ENCODE results near the gene NARS2.
A peak's percentile ranks its signal among the peaks of the same experiment; 100 is the strongest.
"Not testable (repeated sequence)": the region's sequence is repeated elsewhere in the genome, so short reads cannot be mapped to it uniquely, and the experiment has no call there.

NARS2 gene

DNA sequence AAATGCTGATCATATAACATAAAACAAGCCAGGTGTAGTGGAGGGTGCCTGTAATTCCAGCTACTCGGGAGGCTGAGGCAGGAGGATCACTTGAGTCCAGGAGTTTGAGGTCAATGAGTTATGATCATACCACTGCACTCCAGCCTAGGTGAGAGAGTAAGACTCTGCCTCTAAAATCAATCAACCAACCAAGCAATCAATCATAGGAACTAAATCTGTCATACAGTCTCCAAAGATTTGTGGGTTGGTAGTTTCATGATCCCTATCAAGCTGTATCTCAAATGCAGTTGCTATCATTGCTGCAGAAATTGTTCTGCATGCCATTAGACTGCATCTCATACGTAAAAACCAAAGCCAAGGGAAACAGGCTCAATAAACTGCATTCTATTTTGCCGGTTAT, 33.1 kb downstream of the NARS2 start:
- DNase-seq (ENCODE audit: low spot score) = no peak

DNA sequence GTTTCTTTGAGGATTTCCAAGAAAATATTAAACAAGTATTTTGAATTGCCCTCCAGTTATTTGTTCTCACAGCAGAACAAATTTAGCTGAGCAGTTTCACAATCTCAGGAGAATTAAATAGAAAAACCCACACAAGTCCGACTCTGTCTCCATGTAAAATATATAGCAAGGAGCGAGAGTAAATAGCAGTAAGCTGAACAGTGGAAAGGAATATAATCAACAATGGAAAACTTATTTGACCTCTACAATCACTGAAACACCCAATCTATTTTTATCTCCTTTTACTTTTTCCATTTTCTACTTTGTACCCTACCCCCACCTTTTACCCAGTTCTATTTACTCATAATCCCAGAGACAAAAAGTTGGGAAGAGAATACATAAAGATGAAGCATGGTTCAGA, 34.4 kb downstream of the NARS2 start:
- no peak for DNase-seq (ENCODE audit: low spot score)

DNA sequence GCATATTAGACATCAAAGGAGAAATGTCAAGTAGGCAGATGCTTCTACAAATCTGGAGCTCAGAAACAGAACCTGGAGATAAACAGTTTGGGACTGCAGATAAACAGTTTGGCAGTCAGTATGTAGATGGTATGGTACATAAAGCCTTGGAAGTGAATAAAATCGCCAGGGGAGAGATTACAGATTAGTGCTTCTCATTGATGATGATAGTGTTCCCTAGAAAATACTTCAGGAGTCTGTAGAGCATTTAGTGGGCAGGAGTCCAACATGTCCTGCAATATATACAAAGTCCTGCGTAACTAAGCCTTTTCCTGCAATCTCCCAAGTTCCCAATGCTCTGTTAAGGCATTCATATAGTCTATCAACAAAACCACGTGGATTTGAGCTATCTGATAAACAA, 35.2 kb downstream of the NARS2 start:
- no peak for DNase-seq (ENCODE audit: low spot score)

DNA sequence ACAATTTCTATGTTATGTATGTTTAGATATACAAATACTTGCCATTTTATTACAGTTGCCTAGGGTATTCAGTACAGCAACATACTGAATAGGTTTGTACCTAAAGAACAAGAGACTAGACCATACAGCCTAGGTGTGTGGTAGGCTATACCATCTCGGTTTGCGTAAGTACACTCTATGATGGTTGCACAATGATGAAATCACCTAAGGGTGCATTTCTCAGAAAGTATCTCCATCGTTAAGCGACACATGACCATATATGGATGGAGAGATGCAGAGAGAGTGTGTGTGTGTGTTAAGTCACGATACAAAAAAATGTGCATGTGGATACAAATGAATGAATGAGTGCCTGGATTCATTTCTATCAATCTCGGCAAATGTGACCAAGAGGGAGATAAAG, 37.7 kb downstream of the NARS2 start:
- DNase-seq (ENCODE audit: low spot score) = no peak

DNA sequence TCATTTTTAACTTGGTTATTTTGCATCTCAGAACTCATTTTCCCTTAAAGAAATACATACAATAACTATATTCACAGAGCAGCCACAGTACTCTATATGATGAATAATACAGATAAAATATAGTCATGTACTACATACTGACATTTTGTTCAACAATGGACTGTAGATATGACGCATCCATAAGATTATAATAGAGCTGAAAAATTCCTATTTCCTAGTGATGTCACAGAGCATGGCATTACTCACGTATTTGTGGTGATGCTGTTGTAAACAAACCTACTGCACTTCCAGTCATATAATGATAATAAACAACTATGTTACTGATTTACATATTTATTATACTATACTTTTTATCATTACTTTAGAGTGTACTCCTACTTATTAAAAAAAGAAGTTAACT, 38.7 kb downstream of the NARS2 start:
- no peak for DNase-seq (ENCODE audit: low spot score)

DNA sequence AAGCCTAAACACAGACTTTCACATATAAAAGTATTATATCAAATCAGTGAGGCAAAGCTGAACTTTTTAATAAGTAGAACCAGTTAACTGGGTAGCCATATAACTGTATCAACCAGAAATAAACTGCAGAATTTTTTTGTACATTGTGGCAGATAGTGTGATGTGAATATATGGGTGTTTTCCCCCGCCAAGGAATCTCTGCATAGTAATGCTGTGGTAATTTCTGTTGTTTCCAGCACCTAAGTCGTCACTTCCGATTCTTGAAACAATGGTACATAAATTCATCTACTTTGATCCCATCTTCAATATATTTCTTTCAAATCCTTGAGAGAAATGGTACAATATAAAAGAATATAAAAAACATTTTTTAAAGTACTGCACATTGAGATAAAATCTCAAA, 39.6 kb downstream of the NARS2 start:
- no peak for DNase-seq (ENCODE audit: low spot score)

DNA sequence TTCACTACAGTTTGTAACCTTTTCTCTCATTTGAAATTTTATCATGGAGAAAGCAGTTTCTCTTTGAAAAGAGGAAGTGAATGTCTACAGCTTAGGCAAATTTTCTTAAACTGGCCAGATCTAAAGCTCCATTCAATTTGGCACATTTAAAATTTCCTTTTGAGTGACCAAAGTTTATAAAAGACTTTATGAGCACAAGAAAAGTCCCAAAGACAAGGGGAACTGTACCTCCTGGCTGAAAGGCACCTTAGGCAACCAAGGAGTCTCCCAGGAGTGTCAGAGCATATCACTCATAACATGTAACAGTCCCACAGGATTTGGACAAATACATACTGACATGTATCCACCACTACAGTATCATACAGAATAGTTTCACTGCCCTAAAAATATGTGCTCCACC, 41.3 kb downstream of the NARS2 start:
- no peak for DNase-seq (ENCODE audit: low spot score)

DNA sequence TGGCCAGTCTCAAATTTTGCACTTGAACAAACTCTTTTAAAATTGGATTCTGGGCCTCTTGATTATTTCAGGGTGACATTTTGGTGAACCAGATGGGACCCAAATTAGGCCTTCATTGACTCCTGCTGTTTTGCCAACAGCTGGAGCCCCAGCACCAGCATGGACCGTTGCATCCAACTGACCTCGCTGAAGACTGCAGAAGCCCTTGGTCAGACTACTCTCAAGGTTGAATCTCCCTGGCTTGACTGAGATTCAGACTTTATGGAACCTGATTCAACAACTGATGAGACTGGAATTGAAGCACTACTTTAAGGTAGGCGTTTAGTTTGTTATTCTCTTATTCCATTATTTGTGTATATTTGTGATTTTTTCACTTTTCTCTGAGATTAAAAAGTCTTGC, 41.7 kb downstream of the NARS2 start:
- DNase-seq (ENCODE audit: low spot score) = no peak

DNA sequence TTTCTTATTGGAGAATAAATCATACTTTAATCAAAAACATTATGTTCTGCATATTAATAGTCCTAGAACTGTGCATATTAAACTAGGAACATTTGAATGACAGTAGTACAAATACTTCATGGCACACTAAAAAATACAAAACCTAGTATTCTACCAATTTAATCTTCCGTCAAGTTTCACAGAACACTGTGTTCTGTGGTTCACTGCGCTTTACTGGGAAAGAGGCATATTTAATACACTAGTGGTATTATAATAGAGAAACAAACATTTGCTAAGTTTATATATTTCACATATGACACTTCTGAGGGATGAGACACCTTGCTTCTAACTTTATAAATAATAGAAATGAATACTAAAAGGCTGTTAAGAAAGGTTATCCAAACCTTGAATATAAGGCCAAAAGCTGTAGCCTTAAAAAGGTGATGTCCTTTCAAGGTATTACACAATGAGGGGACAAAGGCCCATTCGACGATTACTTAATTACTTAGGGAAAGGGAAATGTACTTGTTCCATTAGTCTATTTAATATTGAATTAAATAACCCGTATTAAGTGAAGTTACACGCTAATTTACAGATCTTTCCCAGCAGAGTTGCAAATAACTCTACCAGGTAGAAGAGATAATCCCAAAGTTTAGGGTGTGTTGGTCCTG, 48.0 kb downstream of the NARS2 start:
- DNase-seq (ENCODE audit: low spot score) = no peak

DNA sequence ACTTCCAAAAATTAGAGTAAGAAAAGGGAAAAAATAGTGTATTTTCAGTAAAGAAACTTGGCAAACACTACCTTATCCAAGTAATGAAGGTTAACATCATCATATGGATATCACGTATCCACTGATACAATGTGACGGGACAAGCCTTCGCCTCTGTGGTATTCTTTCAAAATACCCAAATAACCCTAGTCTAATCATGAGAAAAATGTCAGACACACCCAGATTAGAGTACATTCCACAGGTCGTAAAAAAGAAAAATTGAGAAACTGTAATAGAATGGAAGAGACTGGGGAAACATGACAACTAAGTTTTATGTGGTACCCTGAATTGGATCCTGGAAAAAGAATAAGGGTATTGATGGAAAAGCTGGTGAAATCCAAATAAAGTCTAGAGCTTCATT, 48.9 kb downstream of the NARS2 start:
- peak; percentile 18 for DNase-seq (ENCODE audit: low spot score)

DNA sequence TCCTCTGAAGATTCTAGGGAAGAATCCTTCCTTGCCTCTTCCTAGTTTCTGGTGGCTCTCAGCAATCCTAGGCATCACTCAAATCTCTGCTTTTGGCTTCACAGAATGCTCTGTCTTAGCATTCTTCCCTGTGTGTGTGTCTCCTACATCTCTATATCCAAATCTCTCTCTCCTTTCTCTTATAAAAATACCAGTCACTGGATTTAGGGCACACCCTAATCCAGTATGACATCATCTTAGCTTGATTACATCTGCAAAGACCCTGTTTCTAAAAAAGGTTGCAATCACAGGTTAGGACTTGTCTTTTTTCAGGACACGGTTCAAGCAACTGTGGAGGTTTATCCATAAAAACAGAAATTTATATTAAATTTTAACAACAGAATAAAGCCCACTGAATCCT, 54.4 kb downstream of the NARS2 start:
- DNase-seq (ENCODE audit: low spot score) = no peak

DNA sequence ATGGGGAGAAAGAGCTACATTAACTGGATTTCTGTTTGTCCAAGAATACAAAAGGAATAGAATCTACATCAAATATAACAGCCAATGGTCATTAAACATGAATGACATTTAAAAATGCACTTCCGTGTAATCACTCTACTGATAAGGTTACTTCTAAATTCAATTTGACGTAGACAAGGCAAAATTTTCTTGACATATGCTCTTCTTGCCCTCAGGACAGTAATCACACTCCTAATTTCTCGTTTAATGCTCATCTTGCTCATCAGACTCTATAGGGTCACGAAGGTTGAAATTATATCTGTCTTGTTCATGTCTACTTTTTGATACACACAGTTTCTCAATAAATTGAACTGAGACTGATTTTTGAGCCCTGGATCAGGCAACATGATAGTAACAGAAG, 58.4 kb downstream of the NARS2 start:
- no peak for DNase-seq (ENCODE audit: low spot score)

DNA sequence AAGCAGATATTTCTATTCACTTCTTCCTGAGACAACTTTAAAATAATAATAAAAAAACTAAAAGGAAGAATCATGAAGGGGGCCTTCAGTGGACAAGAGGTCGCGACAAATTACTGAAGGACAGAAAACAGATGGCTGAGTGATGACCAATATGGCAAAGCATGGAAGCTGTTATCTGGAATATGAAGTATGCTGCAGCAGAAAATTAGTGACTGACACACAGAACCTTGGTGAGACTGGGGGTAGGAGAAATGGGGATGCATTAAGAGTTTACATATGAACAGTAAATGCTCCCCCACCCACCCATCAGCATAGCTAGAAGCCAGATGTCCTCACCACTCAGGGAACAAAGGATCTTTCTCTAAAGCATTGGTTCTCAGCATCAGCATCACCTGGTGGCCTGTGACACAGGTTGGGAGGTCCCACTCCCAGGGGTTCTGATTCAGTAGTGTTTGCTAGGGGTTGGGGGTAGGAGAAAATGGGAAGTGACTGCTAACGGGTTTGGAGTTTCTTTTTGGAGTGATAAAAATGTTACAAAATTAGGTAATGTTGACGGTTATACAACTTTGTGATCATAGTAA, 59.7 kb downstream of the NARS2 start:
- DNase-seq (ENCODE audit: low spot score) = no peak

DNA sequence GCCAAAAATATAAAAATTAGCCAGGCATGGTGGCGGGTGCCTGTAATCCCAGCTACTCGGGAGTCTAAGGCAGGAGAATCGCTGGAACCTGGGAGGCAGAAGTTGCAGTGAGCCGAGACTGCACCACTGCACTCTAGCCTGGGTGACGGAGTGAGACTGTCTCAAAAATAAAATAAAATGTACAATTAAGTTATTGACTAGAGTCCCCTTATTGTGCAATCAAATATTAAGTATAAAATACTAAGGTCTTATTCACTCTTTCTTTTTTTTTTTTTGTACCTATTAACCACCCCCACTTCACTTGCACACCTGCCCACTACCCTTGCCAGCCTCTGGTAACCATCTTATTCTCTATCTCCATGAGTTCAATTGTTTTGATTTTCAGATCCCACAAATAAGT, 61.6 kb downstream of the NARS2 start:
- not testable (repeated sequence) for DNase-seq (ENCODE audit: low spot score)

DNA sequence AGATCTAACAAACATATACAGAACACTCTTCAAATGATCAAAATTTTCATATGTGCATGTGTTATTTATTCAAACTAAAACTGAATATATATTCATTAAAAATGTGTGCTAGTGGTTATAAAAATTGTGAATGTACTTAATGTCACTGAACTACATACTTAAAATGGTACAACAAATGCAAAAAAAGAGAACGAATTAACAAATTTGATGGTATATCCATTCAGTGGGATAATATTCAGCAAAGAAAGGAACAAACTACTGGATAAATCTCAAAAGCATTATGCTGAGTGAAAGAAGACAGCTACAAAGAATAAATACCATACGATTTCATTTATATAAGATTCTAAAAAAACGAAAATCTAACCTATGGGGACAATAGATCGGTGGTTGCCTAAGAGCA, 64.1 kb downstream of the NARS2 start:
- DNase-seq (ENCODE audit: low spot score) = no peak

DNA sequence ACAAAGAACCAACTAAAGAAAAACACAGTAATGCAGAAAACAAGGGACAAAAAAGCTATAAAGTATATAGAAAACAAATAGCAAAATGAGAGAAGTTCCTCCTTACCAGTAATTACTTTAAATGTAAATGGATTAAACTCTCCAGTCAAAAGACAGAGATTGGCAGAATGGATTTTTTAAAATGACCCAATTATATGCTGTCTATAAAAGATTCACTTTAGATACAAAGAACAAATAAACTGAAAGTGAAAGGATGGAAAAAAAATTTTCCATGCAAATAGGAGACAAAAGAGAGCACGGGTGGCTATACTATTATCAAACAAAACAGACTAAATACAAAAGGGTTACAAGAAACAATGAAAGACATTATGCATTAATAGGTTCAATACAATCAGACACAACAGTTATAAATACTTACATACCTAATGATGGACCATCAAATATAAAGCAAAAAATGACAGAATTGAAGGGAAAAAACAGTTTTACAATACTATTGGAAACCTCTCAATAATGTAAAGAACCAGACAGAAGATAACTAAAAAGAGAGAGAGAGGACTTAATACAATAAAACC, 64.6 kb downstream of the NARS2 start:
- no peak for DNase-seq (ENCODE audit: low spot score)

DNA sequence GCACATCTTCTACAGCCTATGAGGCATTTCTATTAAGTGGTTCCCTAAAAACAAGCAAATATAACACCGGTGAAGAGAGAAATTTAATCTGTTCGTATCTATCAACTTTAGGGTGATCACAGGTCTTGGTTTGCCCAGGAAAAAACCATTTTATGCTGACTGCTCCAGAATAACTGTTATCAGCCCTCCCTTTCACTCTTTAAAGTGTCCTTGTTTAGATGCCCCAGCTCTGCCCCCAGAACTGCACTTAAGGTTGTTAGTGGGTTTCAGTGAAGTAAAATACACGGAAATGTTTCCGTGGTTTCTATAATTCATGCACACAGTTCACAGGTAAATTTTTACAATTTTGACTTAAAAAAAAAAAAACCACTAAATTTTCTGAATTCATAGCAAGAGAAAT, 70.0 kb downstream of the NARS2 start:
- DNase-seq (ENCODE audit: low spot score) = no peak

DNA sequence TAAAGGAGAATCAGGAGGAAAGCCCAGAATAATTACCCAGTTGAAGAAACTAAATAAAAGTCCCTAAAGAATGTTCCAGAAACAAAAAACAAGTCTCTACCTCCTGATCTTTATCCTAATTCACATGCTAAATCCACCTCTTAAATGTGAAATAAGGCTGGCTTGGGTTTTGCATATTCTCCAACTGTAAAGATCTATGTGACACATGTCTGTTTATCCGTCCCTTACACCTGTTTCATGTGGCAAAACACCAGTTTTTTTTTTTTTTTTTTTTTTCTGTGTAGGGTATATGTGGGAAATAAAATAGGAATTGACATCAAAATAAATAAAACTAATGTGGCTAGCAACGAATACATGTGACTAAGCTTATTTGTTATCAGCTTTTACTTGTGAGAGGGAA, 70.5 kb downstream of the NARS2 start:
- no peak for DNase-seq (ENCODE audit: low spot score)

DNA sequence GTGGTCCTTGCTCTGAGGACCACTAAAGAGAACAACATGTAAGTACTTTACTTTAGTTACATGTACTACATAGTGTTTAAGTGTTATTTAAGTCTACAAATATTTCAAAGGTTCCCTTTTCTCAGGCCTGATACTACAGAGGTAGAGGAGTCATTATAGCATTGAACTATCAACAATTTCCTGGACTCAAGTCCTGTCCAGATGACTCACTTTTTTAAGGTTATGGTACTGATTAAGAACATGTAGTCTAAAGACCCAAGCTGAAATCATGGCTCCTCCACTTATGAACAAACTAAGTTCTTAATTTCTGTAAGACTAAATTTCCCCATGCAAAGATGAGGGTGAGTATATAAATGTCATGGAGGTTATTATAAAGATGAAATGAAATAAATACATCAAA, 74.7 kb downstream of the NARS2 start:
- peak; percentile 4 for DNase-seq (ENCODE audit: low spot score)

DNA sequence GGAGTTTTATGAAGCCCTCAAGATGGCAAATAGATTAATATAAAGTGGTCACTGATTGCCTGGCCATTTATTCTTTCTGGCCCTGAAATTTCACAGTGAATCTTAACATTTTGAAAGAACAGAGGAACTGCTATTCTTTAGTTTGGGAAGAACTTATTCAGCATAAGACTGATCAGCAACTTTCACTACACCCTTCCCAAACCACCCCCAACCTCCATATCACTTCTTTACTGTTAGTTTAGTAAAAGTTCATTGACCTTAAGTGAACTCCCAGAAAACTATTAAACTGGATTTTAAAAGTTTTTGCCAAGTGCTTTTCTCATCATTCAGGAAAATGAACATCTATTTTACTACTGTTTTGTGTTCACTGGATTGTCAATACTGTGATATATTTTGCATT, 77.4 kb downstream of the NARS2 start:
- DNase-seq (ENCODE audit: low spot score) = no peak

DNA sequence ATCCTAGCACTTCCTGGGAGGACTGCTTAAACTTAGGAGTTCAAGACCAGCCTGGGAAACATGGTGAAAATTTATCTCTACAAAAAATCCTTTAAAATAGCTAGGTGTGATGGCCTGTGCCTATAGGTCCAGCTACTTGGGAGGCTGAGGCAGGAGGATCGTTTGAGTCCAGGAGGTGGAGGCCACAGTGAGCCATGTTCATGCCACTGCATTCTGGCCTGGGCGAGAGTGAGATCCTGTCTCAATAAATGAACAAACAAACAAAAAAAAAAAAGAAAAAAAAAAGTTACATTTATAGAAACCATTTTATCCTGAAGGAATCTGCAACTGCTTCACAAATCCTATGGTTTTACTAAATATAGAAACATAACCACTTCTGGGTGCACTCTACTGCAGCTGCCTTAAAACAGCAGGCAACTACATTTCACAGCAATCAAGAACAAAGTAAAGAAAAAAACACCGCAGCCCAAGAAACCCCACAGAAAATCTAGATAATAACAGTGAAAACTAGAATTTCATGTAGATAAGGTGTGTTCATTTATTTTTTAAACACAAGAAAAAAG, 81.2 kb downstream of the NARS2 start:
- no peak for DNase-seq (ENCODE audit: low spot score)

DNA sequence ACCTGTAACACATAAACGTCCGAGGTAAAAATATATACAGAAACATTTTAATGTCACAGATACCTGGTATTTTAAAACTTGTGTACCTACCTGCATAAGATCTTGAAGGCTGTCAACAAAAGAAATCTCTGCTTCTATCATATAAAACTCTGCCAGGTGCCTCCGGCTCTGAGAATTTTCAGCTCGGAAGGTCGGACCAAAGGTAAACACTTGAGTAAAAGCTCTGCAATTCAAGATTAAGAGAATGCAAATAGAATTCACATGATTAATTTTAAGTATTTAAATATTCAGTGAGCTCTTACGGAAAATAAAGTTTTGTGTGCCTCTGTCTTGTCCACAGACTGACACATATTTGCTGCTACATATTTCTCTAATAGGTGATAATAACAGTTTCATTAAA, 81.7 kb downstream of the NARS2 start:
- no peak for DNase-seq (ENCODE audit: low spot score)

DNA sequence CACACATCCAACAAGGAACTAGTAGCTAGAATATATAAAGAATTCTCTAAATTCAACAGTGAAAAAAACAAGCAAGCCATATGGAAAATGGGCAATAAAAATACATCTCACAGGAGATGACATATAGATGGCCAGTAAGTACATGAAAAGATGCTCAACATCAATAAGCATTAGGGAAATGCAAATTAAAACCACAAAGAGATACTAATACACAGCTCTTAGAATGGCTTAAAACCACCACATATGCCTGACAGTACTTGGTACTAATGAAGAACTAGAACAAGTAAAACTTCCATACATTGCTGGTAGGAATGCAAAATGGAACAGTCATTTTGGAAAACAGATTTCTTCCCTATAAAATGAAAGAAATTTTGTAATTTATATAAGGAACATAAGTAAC, 85.5 kb downstream of the NARS2 start:
- no peak for DNase-seq (ENCODE audit: low spot score)

DNA sequence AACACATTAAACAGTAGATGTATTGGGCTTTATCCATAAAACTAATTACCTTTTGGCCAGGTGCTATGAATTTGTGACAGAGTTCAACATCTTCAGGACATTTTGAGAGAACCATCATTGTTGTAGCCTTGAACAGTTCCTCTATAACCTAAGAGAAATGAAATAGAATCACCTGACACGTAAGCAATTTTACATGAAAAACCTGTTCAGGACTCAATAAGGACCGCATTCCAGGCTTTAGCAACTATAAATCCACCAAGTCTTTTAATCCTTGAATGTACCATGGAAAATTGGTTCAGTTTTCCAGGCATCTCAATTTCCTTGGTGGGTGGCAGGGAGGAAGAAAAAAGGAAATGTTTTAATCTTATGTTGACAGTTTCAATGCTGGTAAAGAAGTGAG, 96.1 kb downstream of the NARS2 start:
- no peak for DNase-seq (ENCODE audit: low spot score)

All from GM03348 (cell line).